Measurements from ENCODE around the gene CCN5. TPM values are rescaled to one million over a fixed set of nuclear protein-coding genes. Genes with fewer than 3 reads are reported as not detected.

CCN5 gene
- polyA plus RNA-seq, 1 experiment, result 2.0 TPM

- ChIA-PET POLR2A (no interaction called here), CTCF (interaction anchor here (1.4 kb wide), 1 partner anchor 19 kb away, joined by 3 read pairs; no protein-coding TSS in a partner anchor)
- H3K27me3 ChIP-seq (ENCODE audit: control insufficient read depth, insufficient read depth, low read length), result no peaks in the 10 kb centered on the region
- TF ChIP-seq CTCF (IDR thresholded peaks at IDR 0.05; ENCODE audit: insufficient read depth, low read depth, low read length), result no peak
- DNase-seq (ENCODE audit: low read depth), result no peak
- no peak overlapping the region for H3K4me3 ChIP-seq (ENCODE audit: low read depth, low read length)
- no peaks in the 10 kb centered on the region for H3K36me3 ChIP-seq (ENCODE audit: control insufficient read depth, insufficient read depth, low read length)
Measured at GRCh38 chr20:44707018-44707579, 8.1 kb upstream of the CCN5 start.

- H3K27me3 ChIP-seq (ENCODE audit: control insufficient read depth, insufficient read depth, low read length), result no peaks in the 10 kb centered on the region
Measured at GRCh38 chr20:44709380-44709779, 5.8 kb upstream of the CCN5 start.

GRCh38 chr20:44709797-44710196 lies 5.4 kb upstream of the CCN5 start:
- no peak for TF ChIP-seq CTCF (IDR thresholded peaks at IDR 0.05; ENCODE audit: insufficient read depth, low read depth, low read length)
- ChIA-PET POLR2A (no interaction called here), CTCF (interaction anchor here (1.2 to 1.5 kb wide), 2 partner anchors 9 to 21 kb away, joined by 3 to 4 read pairs; no protein-coding TSS in a partner anchor)
- no peaks in the 10 kb centered on the region for H3K27me3 ChIP-seq (ENCODE audit: control insufficient read depth, insufficient read depth, low read length)
- H3K36me3 ChIP-seq (ENCODE audit: control insufficient read depth, insufficient read depth, low read length), result no peaks in the 10 kb centered on the region
- no peak overlapping the region for H3K4me3 ChIP-seq (ENCODE audit: low read depth, low read length)
- no peak for DNase-seq (ENCODE audit: low read depth)

More at GRCh38 chr20:44709380-44709779, 5.8 kb upstream of the CCN5 start:
- Histone ChIP-seq H3K4me3 (ENCODE audit: low read depth, low read length) (no peak overlapping the region), H3K36me3 (ENCODE audit: control insufficient read depth, insufficient read depth, low read length) (no peaks in the 10 kb centered on the region)
- TF ChIP-seq CTCF (IDR thresholded peaks at IDR 0.05; ENCODE audit: insufficient read depth, low read depth, low read length), result no peak
- ChIA-PET CTCF (interaction anchor here (0.9 to 1.5 kb wide), 4 partner anchors 8 to 21 kb away, joined by 3 to 4 read pairs (median 3); no protein-coding TSS in a partner anchor), POLR2A (no interaction called here)
- no peak for DNase-seq (ENCODE audit: low read depth)

- H3K27me3 ChIP-seq (ENCODE audit: control insufficient read depth, insufficient read depth, low read length), result no peaks in the 10 kb centered on the region
- H3K36me3 ChIP-seq (ENCODE audit: control insufficient read depth, insufficient read depth, low read length), result no peaks in the 10 kb centered on the region
- no peak for TF ChIP-seq CTCF (IDR thresholded peaks at IDR 0.05; ENCODE audit: insufficient read depth, low read depth, low read length)
- no peak for DNase-seq (ENCODE audit: low read depth)
- POLR2A ChIA-PET, result no interaction called here
- no peak overlapping the region for H3K4me3 ChIP-seq (ENCODE audit: low read depth, low read length)
- CTCF ChIA-PET, result interaction anchor here (1.3 to 1.4 kb wide), 2 partner anchors 22 to 27 kb away, joined by 4 to 6 read pairs; no protein-coding TSS in a partner anchor
Measured at GRCh38 chr20:44711237-44711636, 3.9 kb upstream of the CCN5 start.

- ChIA-PET CTCF (interaction anchor here (0.9 to 1.4 kb wide), 6 partner anchors 10 to 31 kb away, joined by 3 to 4 read pairs (median 3); no protein-coding TSS in a partner anchor), POLR2A (no interaction called here)
Measured at GRCh38 chr20:44714102-44714700, 968 bp upstream of the CCN5 start.

More at GRCh38 chr20:44714102-44714700, 968 bp upstream of the CCN5 start:
- Histone ChIP-seq H3K4me3 (ENCODE audit: low read depth, low read length) (no peak overlapping the region), H3K36me3 (ENCODE audit: control insufficient read depth, insufficient read depth, low read length) (no peaks in the 10 kb centered on the region), H3K27me3 (ENCODE audit: control insufficient read depth, insufficient read depth, low read length) (no peaks in the 10 kb centered on the region)
- no peak for DNase-seq (ENCODE audit: low read depth)
- no peak for TF ChIP-seq CTCF (IDR thresholded peaks at IDR 0.05; ENCODE audit: insufficient read depth, low read depth, low read length)
